ENCODE measurements around the gene ACSF2.
"Not testable (repeated sequence)": the region's sequence is repeated elsewhere in the genome, so short reads cannot be mapped to it uniquely, and the experiment has no call there.

Gene ACSF2

GRCh38 chr17:50412188-50412732 is 13.8 kb upstream of the ACSF2 start:
- no peak for DNase-seq (ENCODE audit: low read depth)

DNA sequence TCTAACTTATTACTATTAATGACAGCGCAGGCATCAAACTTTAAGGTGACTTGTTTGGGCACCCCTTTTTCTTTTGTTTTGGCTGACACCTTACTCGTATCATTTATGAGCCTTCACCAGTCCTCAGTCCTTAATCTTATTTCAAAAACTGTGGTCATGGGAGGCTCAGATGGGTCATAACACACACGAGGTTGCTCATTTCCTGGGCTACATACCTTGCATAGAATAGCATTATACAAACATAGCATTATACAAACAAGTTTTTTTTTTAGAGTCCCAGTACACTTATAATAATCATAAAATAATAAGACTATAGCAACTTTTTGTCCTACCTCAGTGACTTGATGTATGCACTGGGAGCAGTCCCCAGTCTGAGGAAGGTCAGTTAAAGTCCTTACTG is 11.2 kb upstream of the ACSF2 start:
- DNase-seq (ENCODE audit: low read depth) = no peak

DNA sequence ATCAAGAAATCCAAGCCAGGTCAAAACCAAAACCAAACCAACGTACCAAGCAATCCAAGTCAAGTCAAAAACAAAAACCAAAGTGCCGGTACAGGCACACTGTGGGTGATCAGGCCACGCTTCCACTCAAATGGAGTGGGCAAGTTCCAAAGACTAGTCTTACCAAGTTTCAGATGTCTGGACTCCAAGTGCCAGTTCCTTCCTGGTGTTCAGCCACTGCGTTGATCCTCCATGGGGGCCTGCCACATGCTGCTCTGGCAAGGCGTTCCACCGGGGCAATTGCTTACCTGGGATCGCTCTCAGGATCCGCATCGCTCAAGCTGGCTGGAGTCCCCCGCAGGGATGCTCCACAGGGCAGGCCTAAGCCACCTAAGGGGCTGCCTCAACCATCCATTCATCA is 6.4 kb upstream of the ACSF2 start:
- DNase-seq (ENCODE audit: low read depth) = not testable (repeated sequence)

GRCh38 chr17:50420419-50421112 is 5.5 kb upstream of the ACSF2 start:
- DNase-seq (ENCODE audit: low read depth) = no peak

GRCh38 chr17:50421308-50422051 is 4.5 kb upstream of the ACSF2 start:
- DNase-seq (ENCODE audit: low read depth) = no peak

DNA sequence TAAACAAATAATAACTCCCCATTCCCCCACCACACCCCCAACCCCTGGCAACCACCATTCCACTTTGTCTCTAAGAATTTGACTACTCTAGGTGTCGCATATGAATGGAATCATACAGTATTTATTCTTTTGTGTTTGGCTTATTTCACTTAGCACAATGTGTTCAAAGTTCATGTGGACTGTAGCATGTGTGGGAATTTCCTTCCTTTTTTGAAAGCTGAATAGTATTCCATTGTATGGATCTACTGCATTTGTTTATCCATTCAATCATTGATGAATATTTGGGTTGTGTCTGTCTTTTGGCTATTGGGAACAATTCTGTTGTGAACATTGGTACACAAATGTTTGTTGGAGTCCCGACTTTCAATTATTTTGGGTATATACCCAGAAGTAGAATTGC is 3.3 kb upstream of the ACSF2 start:
- no peak for DNase-seq (ENCODE audit: low read depth)

DNA sequence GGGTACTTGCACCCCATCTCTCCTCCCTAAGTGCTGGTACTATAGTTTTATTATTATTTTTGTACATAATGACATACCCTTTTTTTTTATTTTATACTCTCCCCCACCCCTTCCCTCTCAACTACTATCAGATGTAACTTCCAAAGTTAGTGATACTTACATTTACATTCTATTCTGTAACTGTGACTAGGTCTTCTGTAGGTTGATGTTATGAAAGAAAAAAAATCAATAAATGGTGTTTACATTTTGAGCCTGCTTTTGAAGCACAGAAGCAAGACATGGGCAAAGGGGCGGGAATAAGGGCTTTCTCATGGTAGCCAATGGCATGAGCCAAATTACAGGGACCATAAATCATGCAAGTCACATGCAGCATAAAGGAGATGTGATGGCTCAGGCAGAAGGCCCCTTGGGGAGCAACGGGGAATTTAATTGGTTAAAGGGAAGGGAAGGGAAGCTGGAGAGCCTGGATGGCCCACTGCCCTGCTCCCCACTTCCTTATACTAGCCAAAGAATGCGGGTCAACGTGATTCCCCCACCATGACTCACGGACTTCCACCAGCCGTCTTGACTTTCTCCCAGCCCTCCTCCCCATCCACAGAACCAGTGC is 2.4 kb upstream of the ACSF2 start:
- no peak for DNase-seq (ENCODE audit: low read depth)

DNA sequence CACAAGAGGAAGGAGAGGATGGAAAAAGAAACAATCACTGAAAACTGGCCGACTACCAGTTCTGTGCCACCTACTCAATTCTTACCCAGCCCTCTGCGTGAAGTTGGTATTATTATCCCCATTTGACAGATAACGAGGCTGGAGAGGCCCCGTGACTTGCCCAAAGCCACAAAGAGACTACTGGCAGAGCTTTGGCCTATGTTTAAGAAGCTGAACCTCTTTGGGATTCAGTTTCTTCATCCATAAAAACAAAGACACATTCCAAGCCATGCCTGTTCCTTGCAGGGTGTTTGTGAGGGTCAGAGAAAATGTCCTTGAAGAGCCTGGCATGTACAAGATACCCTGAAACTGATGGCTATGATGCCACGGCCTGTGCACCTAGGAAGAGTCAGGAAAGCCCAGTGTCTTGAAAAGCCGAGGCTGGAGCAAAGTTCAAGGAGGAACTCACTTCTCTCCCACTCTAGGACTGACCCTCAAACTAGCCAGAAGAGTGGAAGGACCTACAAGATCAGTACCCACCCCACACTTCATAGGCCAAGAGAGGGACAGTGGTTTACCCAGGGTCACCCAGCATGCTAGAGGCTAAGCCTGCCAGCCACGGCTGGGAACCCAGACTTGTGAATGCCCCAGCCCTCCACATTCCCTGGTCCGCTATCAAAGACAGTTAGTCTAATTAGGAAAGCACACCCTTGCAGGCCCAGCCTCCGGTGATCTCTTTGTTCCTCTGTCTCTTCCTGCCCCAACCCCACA is 1.6 kb upstream of the ACSF2 start:
- no peak for DNase-seq (ENCODE audit: low read depth)

DNA sequence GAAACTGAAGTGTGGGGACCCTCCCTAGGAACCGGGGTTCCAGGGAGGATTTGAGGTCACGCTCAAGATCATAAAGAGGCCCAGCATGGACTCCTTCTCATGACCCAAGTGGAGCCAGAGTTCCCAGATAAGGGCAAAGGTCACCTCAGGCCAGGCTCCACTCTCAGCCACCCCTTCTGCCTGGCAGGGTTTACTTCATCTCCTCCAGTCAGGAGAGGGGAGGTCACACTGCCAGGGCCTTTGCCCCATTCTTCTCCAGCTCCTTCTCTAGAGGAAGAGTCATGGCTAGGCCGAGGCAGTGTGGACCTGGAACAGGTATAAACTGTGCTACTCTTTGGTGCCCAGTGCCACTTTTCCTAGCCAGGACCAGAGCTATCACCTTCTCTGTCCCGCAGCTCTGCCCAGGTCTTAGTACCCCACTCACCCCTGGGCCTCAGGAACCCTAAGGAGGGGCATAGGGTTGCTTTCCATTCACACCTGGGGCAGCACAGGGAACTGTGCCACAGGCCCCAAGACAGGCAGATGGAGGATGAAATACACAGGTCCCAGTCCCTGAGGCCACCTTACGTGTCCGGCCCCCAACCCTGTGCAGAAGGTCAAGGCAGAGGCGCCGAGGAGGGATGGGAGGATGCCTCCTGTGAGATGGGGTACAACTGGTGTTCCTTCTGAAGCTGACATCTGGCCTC is 879 bp upstream of the ACSF2 start:
- no peak for DNase-seq (ENCODE audit: low read depth)

DNA sequence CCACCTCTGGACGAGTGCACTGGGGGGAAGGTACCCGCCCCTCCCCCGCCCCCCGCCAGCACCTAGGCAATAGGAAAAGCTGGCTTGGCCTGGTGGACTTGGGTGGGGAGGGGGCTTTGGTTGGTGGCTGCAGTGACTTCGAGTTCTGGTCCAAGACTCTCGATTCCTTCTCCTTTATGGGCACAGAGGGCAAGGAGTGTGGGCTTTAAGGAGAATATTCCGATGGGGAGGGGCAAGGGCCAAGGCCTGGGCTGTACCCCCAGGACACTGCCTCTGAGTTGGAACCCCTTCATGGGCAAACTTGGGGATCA is 409 bp downstream of the ACSF2 start:
- DNase-seq (ENCODE audit: low read depth) = no peak

- no peak for DNase-seq (ENCODE audit: low read depth)
Observed at GRCh38 chr17:50426814-50427787, 1.1 kb downstream of the ACSF2 start.

GRCh38 chr17:50428126-50428525 is 2.1 kb downstream of the ACSF2 start:
- not testable (repeated sequence) for DNase-seq (ENCODE audit: low read depth)

- no peak for DNase-seq (ENCODE audit: low read depth)
Observed at GRCh38 chr17:50428831-50429424, 2.9 kb downstream of the ACSF2 start.

DNA sequence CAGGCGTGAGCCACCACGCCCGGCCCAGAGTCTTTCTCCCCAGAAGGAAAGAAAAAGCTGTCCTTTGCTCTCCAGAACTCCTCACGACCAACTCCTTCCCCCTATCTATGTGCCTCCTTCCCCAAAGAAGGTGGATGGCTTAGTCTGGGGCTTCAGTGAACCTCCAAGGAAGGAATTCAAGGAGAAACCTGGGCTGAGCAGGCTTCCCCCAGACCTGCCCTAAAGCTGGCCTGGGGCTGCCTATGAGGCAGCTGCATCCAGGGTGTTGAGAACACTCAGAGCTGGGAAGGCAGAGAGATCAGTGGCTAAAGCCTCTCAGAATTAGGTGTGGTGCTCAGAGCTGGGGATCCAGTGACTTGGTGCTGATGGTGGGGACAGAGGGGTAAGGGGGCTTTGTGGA is 3.8 kb downstream of the ACSF2 start:
- DNase-seq (ENCODE audit: low read depth) = no peak

DNA sequence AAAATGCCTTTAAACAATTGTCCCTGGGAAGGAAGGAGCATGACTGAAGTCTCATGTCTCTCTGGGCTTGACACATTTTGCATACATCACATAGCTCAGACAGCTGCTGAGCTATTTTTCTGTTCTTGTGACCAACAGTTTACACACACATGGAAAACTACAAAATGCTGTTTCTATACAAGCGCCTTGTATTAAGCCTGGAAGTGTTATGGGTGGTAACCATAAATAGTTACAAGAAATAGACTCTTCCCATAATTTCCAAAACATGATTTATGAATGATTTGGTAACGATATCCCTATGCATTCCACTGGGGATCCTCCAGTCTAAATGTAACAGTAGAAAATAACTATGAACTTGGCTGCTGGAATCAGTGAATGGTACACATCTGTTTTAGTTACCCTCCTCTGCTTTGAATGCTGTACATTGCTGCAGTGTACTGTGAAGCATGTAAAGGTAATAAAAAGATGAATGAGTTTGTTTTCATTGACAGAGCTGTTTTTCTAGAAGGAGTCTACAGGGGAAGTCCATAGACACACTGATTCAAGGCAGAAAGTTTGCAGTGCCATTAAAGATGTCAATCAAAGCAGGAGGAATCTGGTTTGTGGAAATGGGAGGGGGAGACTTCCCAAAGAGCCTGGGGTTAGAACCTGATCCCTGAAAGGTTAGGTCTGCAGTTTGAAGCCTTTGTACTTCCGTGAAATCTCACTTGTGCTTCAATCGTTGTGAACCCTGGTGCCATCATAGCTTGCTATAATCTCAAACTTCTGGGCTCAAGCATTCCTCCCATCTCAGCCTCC is 5.0 kb downstream of the ACSF2 start:
- no peak for DNase-seq (ENCODE audit: low read depth)

DNA sequence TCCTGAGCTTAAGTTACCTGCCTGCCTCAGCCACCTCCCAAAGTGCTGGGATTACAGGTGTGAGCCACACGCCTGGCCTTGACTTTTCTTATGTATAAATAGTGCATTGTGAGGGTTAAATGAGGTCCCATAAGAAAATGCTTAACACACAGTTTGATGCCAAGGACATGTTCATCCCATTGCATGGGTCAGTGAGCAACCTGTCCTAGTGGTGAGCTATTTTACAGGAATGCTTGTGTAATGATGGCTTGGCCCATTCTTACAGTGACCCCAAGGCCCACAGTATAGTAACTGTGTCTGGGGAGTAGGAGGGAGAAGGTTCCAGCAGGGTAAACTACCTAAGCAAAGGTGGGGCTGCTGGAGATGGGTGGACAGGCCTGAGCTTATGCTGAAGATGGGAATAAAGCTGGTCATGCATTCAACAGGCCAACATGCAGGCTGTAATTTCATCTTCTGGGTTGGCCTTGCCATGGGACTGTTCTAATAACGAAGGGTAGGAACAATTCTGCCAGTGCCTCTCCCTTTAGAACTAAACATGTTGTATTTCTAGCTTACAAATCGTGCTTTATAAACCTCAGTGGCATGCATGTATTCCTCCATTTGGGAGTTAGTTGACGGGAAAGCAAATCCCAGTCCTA is 6.2 kb downstream of the ACSF2 start:
- DNase-seq (ENCODE audit: low read depth) = no peak

- DNase-seq (ENCODE audit: low read depth) = no peak
Observed at GRCh38 chr17:50437409-50437808, 11.4 kb downstream of the ACSF2 start.

DNA sequence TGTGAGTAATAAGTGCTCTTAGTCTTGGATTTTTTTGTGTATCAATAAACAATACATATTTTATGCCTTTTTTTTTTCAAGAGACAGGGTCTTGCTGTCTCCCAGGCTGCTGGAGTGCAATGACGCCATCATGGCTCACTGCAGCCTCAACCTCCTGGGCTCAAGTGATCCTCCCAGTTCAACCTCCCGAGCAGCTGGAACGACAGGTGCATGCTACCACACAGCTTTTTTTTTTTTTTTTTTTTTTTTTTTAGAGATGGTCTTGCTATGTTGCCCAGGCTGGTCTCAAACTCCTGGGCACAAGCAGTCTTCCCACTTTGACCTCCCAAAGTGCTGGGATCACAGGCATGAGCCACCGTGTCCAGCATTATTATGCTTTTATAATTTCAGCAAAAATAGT is 13.0 kb downstream of the ACSF2 start:
- no peak for DNase-seq (ENCODE audit: low read depth)
